ENCODE data around the gene PACS2. TPM values are rescaled to one million over a fixed set of nuclear protein-coding genes. Genes with fewer than 3 reads are reported as not detected.

Gene PACS2
- total RNA-seq, 2 donors from 2014 or later, result 48.5 to 124 TPM

DNA sequence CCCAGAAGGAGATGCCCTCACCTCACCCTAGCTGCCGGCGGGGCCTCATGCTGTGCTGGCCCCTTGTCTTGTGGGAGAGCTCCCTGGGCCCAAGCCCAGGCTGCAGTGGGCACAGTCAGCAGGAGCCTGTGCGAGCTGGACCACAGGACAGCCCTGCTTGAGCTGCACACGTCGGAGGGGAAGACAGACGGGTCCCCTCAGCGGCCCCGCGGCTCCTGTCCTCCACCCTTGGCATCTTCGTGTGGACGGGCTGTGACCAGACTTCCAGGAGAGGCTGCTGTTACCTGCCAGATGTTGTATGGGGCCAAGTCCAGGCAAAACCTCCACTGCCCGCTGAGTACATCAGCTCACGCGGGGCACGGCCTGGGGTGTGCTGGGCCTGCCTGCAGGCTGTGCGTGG is 74.4 kb downstream of the PACS2 start:
- H3K27me3 ChIP-seq (replicated peaks; ENCODE audit: insufficient read depth), result no peaks in the 10 kb centered on the region
- DNase-seq (ENCODE audit: low spot score), result no peak
- H3K36me3 ChIP-seq, result no peaks in the 10 kb centered on the region
- H3K4me3 ChIP-seq, result no peak overlapping the region
- TF ChIP-seq POLR2AphosphoS5 (IDR thresholded peaks at IDR 0.05) (no peak), POLR2A (IDR thresholded peaks at IDR 0.05) (no peak), CTCF (IDR thresholded peaks at IDR 0.05) (no peak)
- H3K27ac ChIP-seq, result no peak overlapping the region
- WGBS, result 85% methylated on average over 15 of the region's 16 CpGs
- H3K9me3 ChIP-seq, result no peaks in the 10 kb centered on the region
- no peaks in the 10 kb centered on the region for H3K4me1 ChIP-seq (replicated peaks)
- intact Hi-C loops (cut with DNase I), result no loop called here

DNA sequence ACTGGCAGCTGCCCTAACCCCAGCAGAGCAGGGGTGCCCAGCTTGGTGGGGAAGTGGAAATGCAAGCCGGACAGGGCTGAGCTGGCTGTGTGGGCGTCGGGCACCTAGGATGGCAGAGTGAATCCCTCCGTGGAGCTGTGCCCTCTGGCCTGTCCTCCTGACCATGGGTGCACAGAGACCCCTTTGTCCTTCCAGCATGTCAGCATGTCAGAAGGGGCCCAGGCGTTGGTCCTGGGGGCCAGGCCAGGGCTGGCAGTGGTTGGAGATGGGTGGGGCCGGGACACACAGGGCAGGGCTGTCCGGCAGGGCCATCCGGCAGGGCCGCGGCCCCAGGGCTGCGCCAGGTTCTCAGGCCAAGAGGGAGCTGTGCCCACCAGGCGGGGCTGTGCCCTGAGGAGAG is 75.0 kb downstream of the PACS2 start:
- Histone ChIP-seq H3K27me3 (replicated peaks; ENCODE audit: insufficient read depth) (no peaks in the 10 kb centered on the region), H3K9me3 (no peaks in the 10 kb centered on the region), H3K4me3 (no peak overlapping the region), H3K27ac (no peak overlapping the region), H3K36me3 (no peaks in the 10 kb centered on the region), H3K4me1 (replicated peaks) (no peaks in the 10 kb centered on the region)
- DNase-seq (ENCODE audit: low spot score), result no peak
- 61% methylated on average over 5 of the region's 12 CpGs for WGBS
- no peak for TF ChIP-seq POLR2A (IDR thresholded peaks at IDR 0.05)
- TF ChIP-seq CTCF (IDR thresholded peaks at IDR 0.05), result no peak
- no peak for TF ChIP-seq POLR2AphosphoS5 (IDR thresholded peaks at IDR 0.05)
- intact Hi-C loops (cut with DNase I), result no loop called here

DNA sequence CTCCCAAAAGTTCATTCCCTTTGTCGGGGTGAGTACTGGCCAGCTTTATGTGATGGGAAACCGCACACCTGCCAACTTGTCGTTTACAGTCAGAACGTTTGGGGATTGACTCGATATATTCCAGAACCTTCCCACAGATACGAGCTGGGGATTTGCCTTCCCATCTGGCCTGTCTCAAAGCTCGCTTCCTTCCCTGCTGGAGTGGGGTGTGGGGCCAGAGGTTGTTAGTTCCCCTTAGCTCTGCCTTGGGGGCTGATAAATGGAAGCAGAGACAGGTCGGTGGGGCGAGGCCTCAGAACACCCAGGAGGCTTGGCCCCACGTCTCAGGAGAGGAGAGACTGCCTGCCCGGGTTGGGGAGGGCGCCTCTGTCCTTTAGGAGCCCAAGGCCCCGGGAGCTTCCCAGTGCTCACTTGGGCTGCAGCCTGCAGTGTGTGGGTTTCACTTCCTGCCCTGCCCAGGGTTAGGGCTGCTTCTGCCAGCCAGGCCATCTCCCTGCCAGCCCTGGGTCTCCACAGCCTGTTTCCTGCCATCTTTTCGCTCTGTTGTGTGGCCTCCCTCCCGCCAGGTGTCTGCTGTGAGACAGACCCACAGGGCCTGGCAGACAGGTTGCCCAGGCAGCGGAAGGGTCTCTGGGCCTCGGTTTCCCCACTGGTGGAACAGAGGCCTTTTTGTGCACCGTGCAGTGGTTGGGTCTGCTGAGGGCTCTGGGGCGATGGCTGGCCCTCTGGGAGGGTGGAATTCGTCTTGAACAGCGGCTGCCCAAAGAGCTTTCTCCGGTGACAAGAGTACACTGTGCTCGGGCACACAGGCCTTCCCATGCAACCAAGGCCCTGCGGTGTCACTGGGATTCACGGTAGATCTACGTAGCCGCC is 75.7 kb downstream of the PACS2 start:
- intact Hi-C loops (cut with DNase I), result no loop called here
- DNase-seq (ENCODE audit: low spot score), result no peak
- Histone ChIP-seq H3K36me3 (no peaks in the 10 kb centered on the region), H3K4me1 (replicated peaks) (no peaks in the 10 kb centered on the region), H3K27ac (no peak overlapping the region), H3K27me3 (replicated peaks; ENCODE audit: insufficient read depth) (no peaks in the 10 kb centered on the region), H3K9me3 (no peaks in the 10 kb centered on the region), H3K4me3 (no peak overlapping the region)
- WGBS, result 81% methylated on average over 26 of the region's 27 CpGs
- TF ChIP-seq CTCF (IDR thresholded peaks at IDR 0.05), result no peak
- TF ChIP-seq POLR2AphosphoS5 (IDR thresholded peaks at IDR 0.05), result no peak
- TF ChIP-seq POLR2A (IDR thresholded peaks at IDR 0.05), result no peak

DNA sequence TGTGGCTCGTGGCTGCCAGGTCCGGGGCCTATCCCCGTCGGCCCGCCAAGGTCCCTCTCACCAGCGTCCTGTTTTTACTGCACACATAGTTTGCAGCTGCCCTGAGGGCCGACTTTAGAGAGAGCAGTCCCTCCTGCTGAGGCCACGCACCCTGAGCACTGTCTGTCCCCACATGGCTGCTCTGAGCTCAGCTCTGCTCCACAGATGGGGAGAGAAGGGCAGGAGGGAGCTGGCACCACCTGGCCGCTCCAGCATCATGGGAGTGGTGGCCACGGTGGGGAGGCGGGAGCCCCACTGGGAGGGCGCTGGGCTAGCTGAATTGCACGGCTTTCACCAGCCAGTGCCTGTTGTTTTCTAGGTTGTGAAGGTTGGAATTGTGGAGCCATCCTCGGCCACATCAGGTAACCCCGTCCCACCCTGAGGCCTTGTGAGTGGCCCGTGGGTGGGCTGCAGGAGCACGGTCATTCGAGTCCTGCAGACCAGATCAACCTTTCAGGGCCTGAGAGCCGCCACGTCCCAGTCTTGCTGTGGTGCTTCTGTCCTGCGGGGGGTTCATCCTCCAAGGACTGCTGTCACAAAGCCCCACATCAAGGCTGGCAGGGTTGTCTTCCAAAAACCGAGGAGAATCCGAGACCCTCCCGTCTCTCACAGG is 76.4 kb downstream of the PACS2 start:
- 86% methylated on average over 19 of the region's 24 CpGs for WGBS
- Histone ChIP-seq H3K27ac (no peak overlapping the region), H3K27me3 (replicated peaks; ENCODE audit: insufficient read depth) (no peaks in the 10 kb centered on the region), H3K9me3 (no peaks in the 10 kb centered on the region), H3K4me1 (replicated peaks) (no peaks in the 10 kb centered on the region), H3K4me3 (no peak overlapping the region), H3K36me3 (no peaks in the 10 kb centered on the region)
- TF ChIP-seq CTCF (IDR thresholded peaks at IDR 0.05), result no peak
- TF ChIP-seq POLR2AphosphoS5 (IDR thresholded peaks at IDR 0.05), result no peak
- no peak for TF ChIP-seq POLR2A (IDR thresholded peaks at IDR 0.05)
- no peak for DNase-seq (ENCODE audit: low spot score)
- intact Hi-C loops (cut with DNase I), result no loop called here

Data from prostate gland (tissue), 2 donors.